Activated T-helper 9 cell treated with anti-CD3 and anti-CD28 coated beads, Interleukin-2, amount 50 U/mL, for 16 hours (primary cell): ENCODE results near the gene PSG3.
"Not testable (repeated sequence)": the region's sequence is repeated elsewhere in the genome, so short reads cannot be mapped to it uniquely, and the experiment has no call there.

Experiments
- DNase-seq: peaks from one replicate; pipeline ENCODE4 v3.0.0-alpha.2; 2020; ENCODE audit warnings: low read depth

The PSG3 gene

DNA sequence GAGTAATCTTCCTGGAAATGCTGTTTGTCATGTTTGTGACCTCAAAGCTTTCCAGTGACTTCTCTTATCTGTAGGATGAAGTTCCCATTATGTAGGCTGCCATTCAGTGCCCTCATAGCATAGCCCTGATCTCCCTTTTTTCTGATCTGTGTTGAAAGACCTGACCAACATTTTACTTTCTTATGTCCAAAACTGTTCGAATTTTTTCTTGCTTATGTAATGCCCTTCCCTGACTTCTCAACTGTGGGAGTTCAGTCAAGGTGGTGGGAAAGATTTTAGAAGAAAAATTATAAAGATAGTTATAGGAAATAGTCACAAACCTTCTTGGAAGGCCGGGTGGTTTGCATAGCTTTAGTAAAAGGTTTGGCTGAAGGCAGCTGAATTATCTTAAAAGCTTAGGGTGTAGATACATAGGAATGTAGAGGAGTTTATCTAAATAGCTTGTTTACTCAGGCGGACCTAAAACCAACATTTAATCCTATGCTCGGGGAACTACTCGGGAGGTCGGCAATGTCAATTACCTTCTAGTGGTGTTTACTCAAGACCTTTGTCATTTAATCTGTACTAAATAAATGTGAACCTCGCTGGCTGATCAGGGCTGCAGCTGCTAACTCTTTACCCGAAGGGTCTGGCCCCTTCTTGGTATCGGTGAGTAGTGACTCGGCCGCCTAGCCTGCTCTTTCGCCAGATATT is 44.3 kb downstream of the PSG3 start:
- DNase-seq, result no peak

DNA sequence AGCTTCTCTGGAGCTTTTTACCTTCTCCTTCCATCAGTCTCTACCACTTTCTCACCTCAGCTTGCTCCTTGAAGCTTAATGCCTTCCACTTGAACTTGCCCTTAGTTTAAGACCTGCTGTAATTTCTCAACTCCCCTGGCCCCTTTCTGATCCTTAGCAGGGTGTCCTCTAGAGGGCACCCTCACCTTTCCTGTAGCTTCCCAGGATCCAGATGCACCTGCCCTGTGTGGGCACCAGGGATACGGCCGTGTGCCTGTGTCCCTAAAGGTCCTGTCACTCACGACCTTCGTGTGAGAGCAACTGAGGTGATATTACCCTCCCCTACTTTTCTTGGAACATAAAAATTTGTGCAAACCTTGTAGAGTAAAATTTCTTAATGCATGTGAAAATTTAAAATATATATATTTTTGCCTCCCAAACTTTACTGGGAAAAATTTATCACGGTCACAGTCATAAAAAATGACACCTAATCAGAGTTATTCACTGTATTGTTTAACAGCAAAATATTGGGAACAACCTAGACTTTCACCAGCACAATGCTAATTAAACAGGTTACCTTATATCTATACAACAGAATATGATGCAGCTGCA is 46.4 kb downstream of the PSG3 start:
- no peak for DNase-seq

DNA sequence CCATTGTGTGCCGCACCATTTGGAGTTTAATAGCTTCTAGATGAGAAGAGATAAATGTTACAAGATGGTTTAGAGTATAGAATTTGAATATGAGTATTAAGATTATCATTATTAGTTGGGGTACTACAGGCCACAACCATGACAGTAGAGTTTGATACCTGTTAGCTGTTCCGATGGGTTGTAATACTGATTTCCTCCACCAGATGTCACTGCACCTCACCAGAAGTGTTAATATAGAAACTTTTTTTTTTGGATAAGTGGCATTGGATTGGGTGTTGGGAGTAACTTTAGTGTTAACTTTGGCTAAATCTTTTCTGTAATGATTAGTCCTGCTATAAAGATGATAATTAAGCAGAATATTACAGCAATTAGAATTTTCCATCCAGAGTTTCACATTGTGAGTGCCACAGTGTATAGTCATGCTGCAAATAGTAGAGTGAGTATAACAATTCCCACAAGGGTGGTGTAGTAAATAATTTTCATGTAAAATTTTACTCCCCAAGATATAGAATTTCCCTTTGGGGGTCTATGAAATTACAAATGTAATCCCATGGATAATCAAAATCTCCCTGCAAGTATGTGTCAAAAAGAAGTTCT is 56.3 kb downstream of the PSG3 start:
- DNase-seq, result no peak

DNA sequence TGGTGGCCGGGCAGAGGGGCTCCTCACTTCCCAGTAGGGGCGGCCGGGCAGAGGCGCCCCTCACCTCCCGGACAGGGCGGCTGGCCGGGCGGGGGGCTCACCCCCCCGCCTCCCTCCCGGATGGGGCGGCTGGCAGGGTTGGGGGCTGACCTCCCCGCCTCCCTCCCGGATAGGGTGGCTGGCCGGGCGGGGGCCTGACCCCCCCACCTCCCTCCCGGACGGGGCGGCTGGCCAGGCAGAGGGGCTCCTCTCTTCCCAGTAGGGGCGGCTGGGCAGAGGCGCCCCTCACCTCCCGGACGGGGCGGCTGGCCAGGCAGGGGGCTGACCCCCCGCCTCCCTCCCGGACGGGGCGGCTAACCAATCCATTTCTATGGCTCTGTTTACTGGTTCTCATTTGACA is 64.0 kb downstream of the PSG3 start:
- not testable (repeated sequence) for DNase-seq

DNA sequence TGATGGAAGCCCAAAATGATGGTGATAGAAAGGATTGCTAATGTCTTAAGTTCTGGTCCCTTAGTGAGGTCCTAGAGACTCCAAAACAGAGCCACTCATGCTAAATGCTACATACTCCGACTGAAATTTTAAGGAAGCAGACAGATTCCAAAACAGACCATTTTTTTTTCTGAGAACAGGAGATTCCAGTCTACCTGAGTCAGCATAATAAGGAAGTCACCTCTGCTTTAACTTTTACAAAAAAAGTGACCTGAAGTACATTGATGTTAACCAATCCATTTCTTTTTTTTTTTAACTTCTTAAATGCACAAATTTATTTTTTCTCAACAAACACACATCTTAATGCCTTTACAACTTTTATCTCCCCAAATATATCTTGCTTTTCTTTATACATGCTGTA is 65.7 kb downstream of the PSG3 start:
- not testable (repeated sequence) for DNase-seq
